ENCODE results near the gene SLITRK3. TPM values are rescaled to one million over a fixed set of nuclear protein-coding genes. Genes with fewer than 3 reads are reported as not detected.
A peak's percentile ranks its signal among the peaks of the same experiment; 100 is the strongest.

SLITRK3 gene
- not detected in 2 replicates for total RNA-seq

DNA sequence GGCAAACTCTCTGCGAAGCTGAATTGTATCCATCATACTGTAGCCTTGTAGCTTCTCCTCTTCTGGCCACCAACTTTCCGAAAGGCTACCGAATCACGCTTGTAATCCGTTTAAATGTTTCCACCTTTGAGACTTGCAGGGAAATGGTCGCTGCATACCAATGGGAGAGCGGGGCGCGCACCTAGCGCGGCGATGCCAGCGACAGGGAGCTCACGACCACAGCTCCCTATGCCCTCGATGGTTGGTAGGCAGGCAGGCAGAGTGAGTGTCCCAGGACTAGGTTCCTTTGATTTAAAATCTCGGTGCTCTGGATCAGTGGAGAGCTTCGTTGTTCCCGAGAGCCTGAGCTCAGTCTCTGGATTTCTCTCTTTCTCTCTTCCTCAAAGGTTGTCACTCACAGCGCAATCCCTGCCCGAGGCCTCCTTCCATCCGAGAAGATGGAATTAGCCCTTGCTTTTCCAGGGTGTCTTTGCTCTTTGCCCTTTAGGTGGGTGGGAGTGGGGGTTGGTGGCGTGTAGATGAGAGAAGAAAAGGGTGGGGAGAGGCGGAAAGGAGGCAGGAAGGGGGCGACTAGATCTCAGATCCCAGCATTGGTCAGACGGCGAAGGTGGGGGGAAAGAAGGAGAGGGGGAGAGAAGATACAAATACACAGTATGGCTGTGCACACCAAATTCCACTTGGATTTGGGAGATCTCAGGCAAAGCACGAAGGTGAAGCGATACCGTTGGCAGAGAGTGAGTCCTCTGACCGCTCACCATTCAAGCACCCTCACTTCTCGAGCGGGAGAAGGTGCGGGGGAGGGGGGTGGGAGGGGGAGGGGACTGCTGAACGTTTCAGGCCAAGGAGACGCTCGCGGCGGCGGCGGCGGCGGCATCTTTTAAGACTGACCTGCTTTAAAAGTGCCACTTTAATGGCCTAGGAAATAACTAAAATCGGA, at the start of gene SLITRK3:
Gene SLITRK3 (minus strand): TSS at position 745 of the 937 bp plus-strand sequence. CDS start 5,554 bp downstream, outside the sequence.
- no peak for DNase-seq (ENCODE audit: low read depth in 2 of 2)

DNA sequence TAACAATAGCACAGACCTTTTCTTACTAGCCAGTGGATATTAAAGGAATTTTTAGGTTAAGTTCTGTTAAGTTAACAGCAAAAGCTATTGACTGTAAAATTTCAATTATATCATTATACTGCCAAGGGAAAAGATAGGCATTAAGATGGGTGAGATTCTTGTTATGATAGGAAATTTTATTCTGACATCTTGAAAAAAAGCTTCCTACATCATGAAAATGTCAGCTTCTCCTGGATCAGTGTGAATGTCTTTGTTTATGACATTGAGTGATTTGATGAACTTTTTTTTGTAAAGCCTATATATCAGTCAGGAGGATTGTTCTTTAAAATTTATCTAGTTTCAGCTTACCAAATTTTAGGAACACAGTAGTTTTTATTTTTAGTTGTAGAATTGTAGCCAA, 47.4 kb upstream of the SLITRK3 start:
- no peak for DNase-seq (ENCODE audit: low read depth in 2 of 2)

GRCh38 chr3:165233501-165234195, 37.5 kb upstream of the SLITRK3 start:
- no peak for DNase-seq (ENCODE audit: low read depth in 2 of 2)

DNA sequence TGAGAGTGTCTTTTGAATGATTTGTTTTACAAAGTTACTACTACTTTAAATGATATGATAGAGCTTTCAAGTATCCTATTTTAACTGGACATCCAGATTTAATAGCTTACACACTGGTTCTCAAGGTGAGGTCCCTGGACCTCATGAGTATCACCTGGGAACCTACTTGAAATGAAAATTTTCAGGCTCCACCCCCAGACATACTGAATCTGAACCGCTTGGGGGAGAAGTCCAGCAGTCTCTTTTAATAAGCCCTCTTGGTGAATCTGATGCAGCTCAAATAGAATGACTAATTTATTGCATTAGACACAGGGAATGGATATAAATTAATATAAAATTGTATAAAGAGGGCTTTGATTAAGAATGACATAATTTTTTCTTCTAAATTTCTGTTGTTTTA, 29.4 kb upstream of the SLITRK3 start:
- DNase-seq (ENCODE audit: low read depth in 2 of 2) = no peak

DNA sequence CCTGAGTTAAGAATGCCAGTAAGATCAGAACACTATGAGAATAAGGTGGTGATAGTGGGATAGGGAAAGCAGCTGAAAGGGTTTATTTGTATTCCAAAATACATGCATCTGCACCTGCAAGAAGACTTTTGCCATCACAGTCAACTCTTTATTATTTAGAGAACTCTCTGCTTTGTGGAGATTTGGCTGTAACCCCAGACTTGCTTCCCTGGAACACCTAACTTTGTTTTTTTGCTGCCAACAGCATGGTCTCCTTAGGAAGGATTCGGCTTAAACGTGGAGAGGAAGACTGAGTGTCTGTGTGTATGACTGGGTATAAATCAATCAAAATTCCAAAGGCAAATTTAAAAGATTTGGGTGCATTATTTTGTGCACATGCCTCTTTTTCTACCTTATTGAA, 21.6 kb upstream of the SLITRK3 start:
- no peak for DNase-seq (ENCODE audit: low read depth in 2 of 2)

- no peak for DNase-seq (ENCODE audit: low read depth in 2 of 2)
These were observed 16.4 kb upstream of the SLITRK3 start for GRCh38 chr3:165212580-165212979.

DNA sequence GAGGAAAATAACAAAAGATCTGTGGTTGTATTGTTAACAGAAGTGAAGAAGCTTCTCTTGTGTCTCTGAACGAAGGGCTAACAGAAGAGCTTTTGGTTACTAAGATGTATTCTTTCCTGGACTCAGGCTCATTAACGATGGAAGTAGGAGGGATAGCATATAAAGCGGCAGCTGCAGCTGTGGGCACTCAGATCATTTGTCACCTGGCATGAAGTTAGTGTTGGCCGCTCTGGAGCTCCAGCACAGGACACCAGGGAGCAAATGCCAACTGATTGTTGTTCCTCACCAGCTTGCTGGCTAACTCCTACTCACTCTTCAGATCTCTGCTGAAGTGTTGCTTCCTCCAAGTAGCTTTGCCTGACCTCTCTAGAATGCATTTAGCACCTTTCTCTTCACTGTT, 15.5 kb upstream of the SLITRK3 start:
- DNase-seq (ENCODE audit: low read depth in 2 of 2) = no peak

- no peak for DNase-seq (ENCODE audit: low read depth in 2 of 2)
These were observed 14.5 kb upstream of the SLITRK3 start for GRCh38 chr3:165210727-165211126.

GRCh38 chr3:165210132-165210531, 13.9 kb upstream of the SLITRK3 start:
- DNase-seq (ENCODE audit: low read depth in 2 of 2) = no peak

DNA sequence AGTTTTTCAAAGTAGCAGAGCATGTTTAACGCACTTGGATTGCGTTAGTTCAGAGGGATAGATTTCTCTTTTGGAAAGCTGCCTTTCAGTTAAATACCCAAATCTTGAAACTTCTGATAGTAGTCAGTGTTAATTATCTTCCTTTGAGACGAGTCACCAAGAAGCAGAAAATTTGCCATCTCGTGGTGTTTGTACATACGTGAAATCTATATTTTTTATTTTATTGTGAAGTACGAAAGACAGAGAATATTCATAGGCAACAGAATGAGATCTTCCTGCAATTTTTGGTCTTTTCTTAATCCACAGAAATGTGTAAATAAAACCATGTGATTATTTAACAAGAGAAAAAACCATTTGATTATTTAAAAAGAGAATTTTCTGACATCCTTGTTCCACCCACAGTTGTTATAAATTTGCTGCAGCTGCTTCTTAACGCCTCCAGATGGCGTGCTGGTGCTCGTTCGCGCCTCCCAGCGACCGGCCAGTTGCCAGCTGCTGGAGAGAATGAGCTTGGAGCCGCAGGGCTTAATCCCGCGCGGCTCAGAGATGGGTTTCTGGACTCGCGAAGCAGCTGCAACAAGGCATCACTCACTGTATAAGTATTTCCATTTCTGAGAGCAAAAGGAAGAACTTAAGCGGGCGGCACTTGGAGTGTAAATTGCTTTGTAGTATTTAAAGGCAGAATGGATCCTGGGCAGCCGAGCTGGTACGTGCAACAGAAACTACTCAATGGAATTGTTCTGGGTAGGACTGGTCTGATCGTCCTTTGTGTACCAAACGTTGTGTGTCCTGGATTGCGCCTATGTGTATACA, 10.5 kb upstream of the SLITRK3 start:
- peak; percentile 30 to 58 for DNase-seq (ENCODE audit: low read depth in 2 of 2)

GRCh38 chr3:165204445-165204844, 8.3 kb upstream of the SLITRK3 start:
- DNase-seq (ENCODE audit: low read depth in 2 of 2) = no peak

DNA sequence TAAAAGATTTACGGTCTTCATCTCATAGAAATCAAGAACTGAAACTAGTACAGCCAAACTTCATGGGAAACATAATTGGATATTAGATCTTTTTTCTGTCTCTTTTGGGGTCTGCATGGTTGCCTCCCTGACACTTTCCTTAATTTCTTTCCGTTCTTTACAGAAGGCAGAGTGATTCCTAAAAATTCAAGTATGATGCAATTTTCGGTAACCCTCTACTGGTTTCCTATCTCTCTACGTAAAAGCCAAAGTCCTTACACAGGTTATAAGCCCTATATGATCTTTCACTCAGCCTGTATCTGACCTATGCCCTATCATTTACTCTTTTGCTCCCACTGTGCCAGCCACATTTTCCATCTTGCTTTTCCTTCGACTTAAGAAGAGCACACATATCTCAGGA, 6.8 kb upstream of the SLITRK3 start:
- no peak for DNase-seq (ENCODE audit: low read depth in 2 of 2)

DNA sequence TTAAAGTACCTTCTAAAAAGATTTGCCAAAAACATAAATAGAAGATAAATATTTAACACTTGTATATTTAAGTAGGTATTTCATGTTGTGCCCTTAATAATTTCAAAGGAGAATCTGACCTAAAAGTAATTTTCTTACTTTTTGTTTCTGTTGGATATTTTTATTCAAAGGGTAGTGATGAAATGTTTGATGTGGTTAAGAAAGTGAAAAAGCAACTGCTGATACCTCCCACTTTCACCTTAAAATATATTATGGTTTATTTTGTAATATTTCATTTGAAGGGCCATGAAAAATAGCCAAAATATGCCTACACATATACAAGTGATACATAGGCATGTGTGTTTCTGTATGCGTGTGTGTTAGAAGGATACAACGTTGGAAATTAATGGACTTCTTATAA, 5.8 kb upstream of the SLITRK3 start:
- no peak for DNase-seq (ENCODE audit: low read depth in 2 of 2)

DNA sequence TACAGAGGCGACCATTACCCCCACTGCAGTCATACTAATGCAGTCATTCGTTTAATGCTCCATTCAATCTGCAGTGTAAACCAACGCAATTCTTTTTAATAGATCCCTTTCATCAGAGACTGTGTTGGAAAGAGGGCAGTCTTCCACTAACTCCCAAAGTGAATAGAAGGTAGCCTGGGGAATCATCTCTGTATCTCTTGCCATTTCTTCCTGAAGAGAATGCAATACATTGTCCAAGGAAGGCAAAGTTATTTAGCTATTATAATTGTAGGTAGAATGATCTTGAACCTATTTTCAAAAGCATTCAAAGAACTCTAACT, 1.3 kb upstream of the SLITRK3 start:
- DNase-seq (ENCODE audit: low read depth in 2 of 2) = no peak

GRCh38 chr3:165196577-165197480, 645 bp upstream of the SLITRK3 start:
- DNase-seq (ENCODE audit: low read depth in 2 of 2) = no peak

GRCh38 chr3:165195241-165195639, 944 bp downstream of the SLITRK3 start:
- DNase-seq (ENCODE audit: low read depth in 2 of 2) = no peak

DNA sequence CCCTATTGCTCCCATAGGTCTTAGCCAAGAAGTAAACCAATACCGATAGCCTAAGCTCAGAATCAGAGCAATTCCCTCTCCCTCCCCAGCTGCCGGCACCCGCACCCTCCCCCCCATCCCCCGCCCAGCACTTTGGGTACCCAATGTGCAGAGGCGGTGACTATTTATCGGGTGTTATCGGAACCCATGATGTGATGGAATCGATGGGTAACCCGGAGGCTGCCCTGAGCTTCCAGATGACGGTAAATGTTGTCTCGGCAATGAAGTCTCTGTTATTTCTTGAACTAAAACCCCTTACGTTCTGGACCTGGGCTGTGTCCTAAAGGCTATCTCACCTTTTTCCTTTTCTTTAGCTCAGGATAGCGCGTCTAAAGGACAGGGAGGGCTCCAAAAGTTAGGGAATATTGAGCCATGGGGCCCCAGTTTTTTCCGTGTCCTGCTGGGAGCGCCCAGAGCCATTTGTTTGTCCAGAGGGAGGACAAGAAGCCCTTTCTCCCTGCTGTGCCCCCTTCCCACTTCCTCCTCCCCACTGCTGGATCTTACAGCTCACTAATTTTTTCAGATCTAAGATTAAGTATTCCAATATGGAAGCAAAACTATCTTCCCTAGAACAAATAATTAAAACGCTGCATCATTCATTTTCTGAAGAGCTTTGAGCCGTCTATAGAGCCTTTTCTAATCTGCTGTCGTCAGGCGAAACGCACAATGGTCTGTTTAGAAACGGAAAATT, 1.5 kb downstream of the SLITRK3 start:
- DNase-seq (ENCODE audit: low read depth in 2 of 2) = no peak

DNA sequence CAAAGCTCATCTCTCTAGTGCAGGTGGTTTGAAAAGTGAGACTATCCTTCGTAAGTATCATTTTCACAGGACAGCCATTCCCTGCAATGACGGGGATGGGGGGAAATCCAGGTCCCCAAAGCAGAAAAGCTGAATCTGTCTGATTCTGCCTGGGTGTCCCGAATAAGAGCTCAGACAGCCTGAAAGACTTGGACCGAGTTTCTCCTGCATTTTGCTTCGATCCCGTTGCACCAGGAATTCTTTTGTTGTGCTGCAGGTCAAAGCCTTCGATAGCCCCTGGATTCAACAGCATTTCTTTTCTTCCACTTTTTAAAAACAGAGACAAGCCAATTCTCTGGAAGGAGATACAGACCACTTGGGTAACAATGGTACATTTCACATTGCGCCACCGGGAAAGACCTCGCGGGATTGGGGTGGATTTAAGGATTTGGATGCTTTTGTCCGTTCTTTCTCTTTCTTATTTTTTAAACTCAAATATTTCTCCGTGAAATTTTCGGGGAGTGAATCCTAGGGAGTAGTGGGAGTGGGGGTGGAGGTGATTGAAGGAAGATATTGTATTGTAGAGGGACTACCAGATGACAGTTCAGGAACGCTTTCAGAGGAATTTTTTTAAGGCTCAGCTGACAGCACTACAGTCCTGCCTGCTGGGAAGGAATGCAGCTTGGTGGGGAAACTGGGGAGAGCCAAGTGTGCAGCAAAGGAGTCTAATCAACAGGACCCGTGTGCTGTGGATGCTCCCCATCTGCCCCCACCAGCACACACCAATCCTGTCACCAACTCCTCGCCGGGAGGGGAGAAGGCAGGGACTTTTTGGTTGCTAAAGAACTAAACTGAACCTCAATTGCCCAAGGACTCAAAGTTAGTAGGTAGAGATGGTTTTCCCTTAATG, 2.6 kb downstream of the SLITRK3 start:
- no peak for DNase-seq (ENCODE audit: low read depth in 2 of 2)

- DNase-seq (ENCODE audit: low read depth in 2 of 2) = no peak
These were observed 3.5 kb downstream of the SLITRK3 start for GRCh38 chr3:165192610-165193192.

Measured in dermis microvascular lymphatic vessel endothelial cell (primary cell).